ENCODE measurements around the gene MRPL19. TPM values are rescaled to one million over a fixed set of nuclear protein-coding genes. Genes with fewer than 3 reads are reported as not detected.

MRPL19 gene
- total RNA-seq, 1 donor from 2014 or later = 39.9 TPM

Other genes starting within 250 kb of the MRPL19 start
- 0.56 TPM for gene EVA1A, start 85.8 kb upstream of the MRPL19 start, total RNA-seq
- gene GCFC2, start 64.1 kb downstream of the MRPL19 start, total RNA-seq = 7.7 TPM

All from esophagus mucosa (tissue), 1 donor.